ENCODE data around the gene TANC1.
A peak's percentile ranks its signal among the peaks of the same experiment; 100 is the strongest.

TANC1 gene

GRCh38 chr2:159116922-159117321, 148.5 kb downstream of the TANC1 start:
- DNase-seq: no peak

GRCh38 chr2:159117658-159118057, 149.2 kb downstream of the TANC1 start:
- DNase-seq: no peak

GRCh38 chr2:159118115-159118858, 149.8 kb downstream of the TANC1 start:
- DNase-seq: peak in 49 of 51 donors; percentile 16 to 98 (median 73)

GRCh38 chr2:159118859-159119500, 150.5 kb downstream of the TANC1 start:
- no peak for DNase-seq

- no peak for DNase-seq
These were observed 151.3 kb downstream of the TANC1 start for GRCh38 chr2:159119652-159120257.

- no peak for DNase-seq
These were observed 155.3 kb downstream of the TANC1 start for GRCh38 chr2:159123786-159124185.

GRCh38 chr2:159124441-159124911, 156.0 kb downstream of the TANC1 start:
- peak in 1 of 51 donors; percentile 23 for DNase-seq

GRCh38 chr2:159124931-159125467, 156.6 kb downstream of the TANC1 start:
- no peak for DNase-seq

- no peak for DNase-seq
These were observed 157.4 kb downstream of the TANC1 start for GRCh38 chr2:159125858-159126257.

- no peak for DNase-seq
These were observed 158.1 kb downstream of the TANC1 start for GRCh38 chr2:159126432-159127022.

- no peak for DNase-seq
These were observed 159.8 kb downstream of the TANC1 start for GRCh38 chr2:159128191-159128590.

- DNase-seq: no peak
These were observed 160.8 kb downstream of the TANC1 start for GRCh38 chr2:159129269-159129668.

GRCh38 chr2:159129824-159130223, 161.4 kb downstream of the TANC1 start:
- peak in 26 of 51 donors; percentile 8 to 56 (median 22) for DNase-seq

GRCh38 chr2:159130302-159130701, 161.9 kb downstream of the TANC1 start:
- no peak for DNase-seq

- DNase-seq: no peak
These were observed 162.9 kb downstream of the TANC1 start for GRCh38 chr2:159131267-159131913.

GRCh38 chr2:159131914-159132281, 163.5 kb downstream of the TANC1 start:
- DNase-seq: no peak

GRCh38 chr2:159133797-159134196, 165.4 kb downstream of the TANC1 start:
- peak in 1 of 51 donors; percentile 15 for DNase-seq

- no peak for DNase-seq
These were observed 166.5 kb downstream of the TANC1 start for GRCh38 chr2:159134979-159135378.

GRCh38 chr2:159136391-159136790, 168.0 kb downstream of the TANC1 start:
- no peak for DNase-seq

GRCh38 chr2:159137511-159138241, 169.2 kb downstream of the TANC1 start:
- no peak for DNase-seq

Data from hypothalamus (tissue), 51 donors.